Pancreas (tissue), 10 donors: ENCODE results near the gene KLB. TPM values are rescaled to one million over a fixed set of nuclear protein-coding genes. Genes with fewer than 3 reads are reported as not detected.
"Not testable (repeated sequence)": the region's sequence is repeated elsewhere in the genome, so short reads cannot be mapped to it uniquely, and the experiment has no call there.

Source experiments
- ATAC-seq, 4 donors: fragments of 200-7000 bp; cut with Tn5 transposase; one replicate each; pipeline versions ENCODE4 v1.8.0 to v1.9.1; 2020; ENCODE audit warnings: mild to moderate bottlenecking in 4 of 4, moderate library complexity in 4 of 4
- DNase-seq, 6 donors: peaks; one replicate each; pipeline ENCODE4 v3.0.0-alpha.2; 2020
- FAIRE-seq: peaks from 2 replicates; lab custom pipeline; 2012; peaks lifted over from hg19 to GRCh38; lab: Jason Lieb, UNC
- H3K27ac ChIP-seq, 4 donors: fragments of 200-600 bp; sonication (generic); 1 replicate in 3 of 4; 2 replicates in 1 of 4; pipeline versions ENCODE4 v1.5.0 to v1.8.0; 2020
- H3K27me3 ChIP-seq, 4 donors: fragments of 200-600 bp; one replicate each; pipeline ENCODE4 v1.8.0; 2021
- H3K36me3 ChIP-seq, 3 donors: fragments of 200-600 bp; sonication (generic) in 1 of 3; one replicate each; pipeline versions ENCODE4 v1.5.0 to v1.8.0; 2020 to 2021
- H3K4me1 ChIP-seq, 3 donors: fragments of 200-600 bp; one replicate each; pipeline ENCODE4 v1.8.0; 2021
- H3K4me3 ChIP-seq, 4 donors: fragments of 200-600 bp; sonication (generic) in 2 of 4; one replicate each; pipeline versions ENCODE4 v1.5.0 to v1.8.0; 2020 to 2021
- H3K9me3 ChIP-seq, 4 donors: fragments of 200-600 bp; one replicate each; pipeline ENCODE4 v1.8.0; 2021
- WGBS, 2 donors: extraction: QIAGEN DNeasy Blood & Tissue Kit; methylation state at CpG; one replicate each; pipeline ENCODE4 v1.1.7; 2013; 5-methylcytosine and 5-hydroxymethylcytosine counted together
- intact Hi-C, 3 donors: fragments of 100-400 bp; cut with DNase I; formaldehyde crosslinking; loops; one replicate each; pipeline versions ENCODE4 v1.11.1 to v1.14.2; 2022
- polyA plus RNA-seq, 2 donors: library from polyadenylated mRNA; stranded (reverse); fragments of 200-250 nt; gene quantifications; one replicate each; pipeline ENCODE4 v1.2.3, GENCODE V29; 2013
- total RNA-seq, 6 donors: library from RNA; stranded (reverse); fragmentation: NEBNext Ultra II Directional in 4 of 6; extraction: Animal tissue kit (Norgen Biotek cat#: 25700) in 4 of 6; gene quantifications; one replicate each; pipeline versions ENCODE4 v1.2.1 to v1.2.4, GENCODE V29; 2021 to 2023
- TF ChIP-seq, protein P1 (sequence below), 4 donors: fragments of 200-600 bp; sonication (generic) in 3 of 4; IDR thresholded peaks; one replicate each; pipeline versions ENCODE4 v1.5.0 to v1.8.0; 2021; ENCODE audit warnings: antibody characterized with exemption in 4 of 4
- donor health status: healthy with polysubstance abuse.
- donor health status: DM: no; HTN: no; CAD: no; lungs with moderate emphysema.
- donor health status: DM: no; HTN: no; CAD: no.
- donor health status: control.
- donor health status: control.
- donor health status: Bipolar disorder and iron deficiency.
- donor health status: DM: yes; HTN: yes; CAD: no.
- donor health status: DM: no; HTN: no; CAD: no.
- donor health status: DM: no; HTN: no; CAD: no.
- donor health status: DM: yes; HTN: yes; CAD: no.

The KLB gene
- total and polyA plus RNA-seq, 8 donors: 0.94 to 4.6 (median 2.1) TPM

DNA sequence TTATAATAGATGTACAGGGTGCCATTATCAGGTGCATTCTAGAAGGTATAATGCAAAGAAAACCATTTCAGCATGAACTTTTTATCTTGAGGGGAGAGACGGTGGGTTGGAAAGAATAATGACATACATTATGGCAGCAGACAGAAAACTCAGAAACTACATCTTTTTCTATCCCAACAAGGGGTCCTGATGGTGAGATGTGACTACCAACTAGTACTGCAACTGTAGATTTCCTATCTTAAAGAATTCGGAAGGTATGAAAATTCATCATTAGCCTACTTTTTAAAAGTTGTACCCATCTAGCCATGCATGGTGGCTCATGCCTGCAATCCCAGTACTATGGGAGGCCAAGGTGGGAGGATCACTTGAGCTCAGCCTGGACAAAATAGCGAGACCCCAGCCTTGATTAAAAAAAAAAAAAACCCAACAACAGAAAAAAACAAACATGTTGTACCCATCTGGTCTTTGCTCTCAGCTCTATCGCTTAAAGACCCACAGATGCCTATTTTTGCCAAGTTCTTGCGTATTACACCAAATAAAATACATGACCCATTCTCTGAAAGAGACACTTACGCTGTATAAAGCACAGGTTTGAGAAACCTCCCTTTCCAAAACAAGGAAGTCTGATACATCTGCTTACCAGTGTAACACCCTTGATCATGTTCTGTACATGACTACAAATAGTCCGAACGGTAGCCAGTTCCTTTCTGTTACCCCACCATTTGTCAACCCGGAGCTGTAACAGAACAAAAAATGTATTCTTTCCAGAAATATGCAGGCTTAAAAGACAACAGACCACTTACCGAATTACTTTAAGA is 50.4 kb downstream of the KLB start:
- H3K4me3 ChIP-seq: peak overlapping the region; percentile 75 to 90 (median 79)
- H3K4me1 ChIP-seq: peaks cover 13 to 23% (median 21%) of the 10 kb centered on the region in 3 donors
- WGBS, 2 donors: 29 to 37% methylated on average over 10 of the region's 10 CpGs
- peak overlapping the region in 2 of 4 donors; percentile 94 to 96 for H3K27ac ChIP-seq
- no peaks in the 10 kb centered on the region for H3K27me3 ChIP-seq
- TF ChIP-seq, protein P1, sequence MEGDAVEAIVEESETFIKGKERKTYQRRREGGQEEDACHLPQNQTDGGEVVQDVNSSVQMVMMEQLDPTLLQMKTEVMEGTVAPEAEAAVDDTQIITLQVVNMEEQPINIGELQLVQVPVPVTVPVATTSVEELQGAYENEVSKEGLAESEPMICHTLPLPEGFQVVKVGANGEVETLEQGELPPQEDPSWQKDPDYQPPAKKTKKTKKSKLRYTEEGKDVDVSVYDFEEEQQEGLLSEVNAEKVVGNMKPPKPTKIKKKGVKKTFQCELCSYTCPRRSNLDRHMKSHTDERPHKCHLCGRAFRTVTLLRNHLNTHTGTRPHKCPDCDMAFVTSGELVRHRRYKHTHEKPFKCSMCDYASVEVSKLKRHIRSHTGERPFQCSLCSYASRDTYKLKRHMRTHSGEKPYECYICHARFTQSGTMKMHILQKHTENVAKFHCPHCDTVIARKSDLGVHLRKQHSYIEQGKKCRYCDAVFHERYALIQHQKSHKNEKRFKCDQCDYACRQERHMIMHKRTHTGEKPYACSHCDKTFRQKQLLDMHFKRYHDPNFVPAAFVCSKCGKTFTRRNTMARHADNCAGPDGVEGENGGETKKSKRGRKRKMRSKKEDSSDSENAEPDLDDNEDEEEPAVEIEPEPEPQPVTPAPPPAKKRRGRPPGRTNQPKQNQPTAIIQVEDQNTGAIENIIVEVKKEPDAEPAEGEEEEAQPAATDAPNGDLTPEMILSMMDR (IDR thresholded peaks at IDR 0.05): no peak
- FAIRE-seq: no peak
- no peak for ATAC-seq
- no peak for DNase-seq
- intact Hi-C loops: no loop called here
- no peaks in the 10 kb centered on the region for H3K9me3 ChIP-seq
- peaks cover 3 to 56% (median 35%) of the 10 kb centered on the region in 3 donors for H3K36me3 ChIP-seq

DNA sequence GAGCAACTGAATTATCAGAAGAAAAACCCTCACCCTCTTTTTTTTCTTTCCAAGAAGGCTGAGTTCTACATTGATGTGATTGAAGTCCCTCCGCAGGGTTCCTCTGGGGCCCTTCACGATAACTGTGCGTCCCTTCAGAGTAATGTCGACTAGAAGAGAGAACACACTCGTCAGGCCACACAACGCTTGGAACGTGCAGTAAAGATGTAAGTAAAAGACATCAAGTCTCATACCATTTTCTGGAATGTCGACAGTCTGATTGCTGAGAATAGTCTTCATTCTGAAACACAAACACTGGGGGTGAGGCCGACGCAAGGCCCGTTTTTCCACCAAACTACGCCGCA is 51.4 kb downstream of the KLB start:
- 0% methylated on average over 13 of the region's 13 CpGs for WGBS, 2 donors
- H3K9me3 ChIP-seq, intact Hi-C loops, DNase-seq, H3K27me3 ChIP-seq, FAIRE-seq: not testable (repeated sequence)
- peak; percentile 2 to 8 (median 6) for ATAC-seq
- peak overlapping the region; percentile 77 to 96 (median 93) for H3K27ac ChIP-seq
- H3K4me3 ChIP-seq: peak overlapping the region; percentile 75 to 90 (median 79)
- peaks cover 13 to 23% (median 21%) of the 10 kb centered on the region in 3 donors for H3K4me1 ChIP-seq
- H3K36me3 ChIP-seq: peaks cover 3 to 52% (median 27%) of the 10 kb centered on the region in 3 donors

DNA sequence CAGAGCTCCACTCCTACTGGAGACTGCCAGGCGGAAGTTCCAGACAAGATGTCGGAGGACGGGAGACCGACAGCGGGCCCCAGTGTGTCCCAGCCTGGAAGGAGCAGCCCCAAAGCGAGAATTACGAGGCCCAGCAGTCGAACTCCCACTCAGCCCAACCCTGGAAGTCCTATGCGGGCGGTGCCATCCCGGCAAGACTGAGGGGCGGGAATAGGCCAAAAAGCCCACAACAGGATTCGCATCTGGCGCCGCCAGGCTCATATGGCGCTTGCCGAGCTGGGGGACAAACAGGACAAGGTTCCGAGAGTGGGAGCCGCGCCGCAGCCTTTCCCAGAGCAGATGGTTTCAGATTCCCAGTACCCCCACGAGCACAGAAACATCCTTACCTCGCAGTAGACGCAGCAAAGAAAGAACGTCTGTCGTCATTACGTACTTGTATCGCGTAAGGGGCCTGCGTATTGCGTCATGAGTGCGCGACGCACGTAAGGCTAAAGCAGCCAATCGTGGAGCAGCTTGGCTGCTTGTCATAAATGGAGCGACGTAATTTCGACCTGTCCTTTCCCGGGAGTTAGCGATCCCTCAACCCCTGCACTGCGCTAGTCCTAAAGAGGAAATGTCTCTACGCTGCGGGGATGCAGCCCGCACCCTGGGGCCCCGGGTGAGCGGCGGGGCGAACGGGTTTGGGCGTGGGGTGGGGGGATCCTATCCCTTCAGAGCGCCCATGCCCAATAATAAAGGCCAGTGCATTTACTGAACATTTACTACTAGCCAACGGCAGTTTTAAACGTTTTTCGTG is 52.0 kb downstream of the KLB start, which contains the start of the genes LIAS and RPL9:
Gene LIAS (plus strand): TSS at position 552 of the 796 bp plus-strand sequence. CDS start 62 bp downstream, at position 614.
Gene RPL9 (minus strand): TSS at position 418 of the 796 bp plus-strand sequence. CDS start 483 bp downstream, outside the sequence.
- DNase-seq: peak; percentile 95 to 98 (median 96)
- peak within 1 kb of the TSS; percentile 75 to 90 (median 79) for H3K4me3 ChIP-seq
- FAIRE-seq: peak; percentile 13
- TF ChIP-seq, protein P1 (IDR thresholded peaks at IDR 0.05): no peak
- H3K27ac ChIP-seq: peak within 1 kb of the TSS; percentile 77 to 96 (median 93)
- no peaks in the 10 kb centered on the region for H3K9me3 ChIP-seq
- peaks cover 13 to 23% (median 16%) of the 10 kb centered on the region in 3 donors for H3K4me1 ChIP-seq
- no peaks in the 10 kb centered on the region for H3K27me3 ChIP-seq
- peaks cover 0 to 52% (median 24%) of the 10 kb centered on the region in 3 donors for H3K36me3 ChIP-seq
- ATAC-seq: peak; percentile 91 to 95 (median 94)
- WGBS, 2 donors: 0% methylated on average over 55 of the region's 55 CpGs
- intact Hi-C loops: no loop called here

DNA sequence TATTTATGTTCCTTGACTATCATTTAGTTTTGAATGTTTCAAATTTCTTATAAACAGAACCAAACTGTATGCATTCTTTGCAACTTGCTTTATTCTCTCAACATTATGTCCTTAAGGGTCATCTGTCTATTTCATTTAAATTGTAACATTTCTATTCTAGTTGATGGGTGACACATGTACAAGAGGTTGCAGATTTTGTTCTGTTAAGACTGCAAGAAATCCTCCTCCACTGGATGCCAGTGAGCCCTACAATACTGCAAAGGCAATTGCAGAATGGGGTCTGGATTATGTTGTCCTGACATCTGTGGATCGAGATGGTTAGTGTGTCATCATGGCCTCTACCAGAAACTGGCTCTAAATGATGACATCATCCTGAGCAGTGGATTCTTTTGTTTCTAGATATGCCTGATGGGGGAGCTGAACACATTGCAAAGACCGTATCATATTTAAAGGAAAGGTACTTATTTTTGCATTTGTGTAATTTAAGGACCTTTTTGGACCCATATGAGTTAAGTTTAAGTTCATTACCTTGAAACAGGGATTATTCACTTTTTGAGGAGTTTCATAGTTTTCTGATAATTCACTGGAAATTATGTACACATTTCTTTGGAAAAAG is 58.3 kb downstream of the KLB start:
- no peak overlapping the region for H3K4me3 ChIP-seq
- DNase-seq: no peak
- intact Hi-C loops: no loop called here
- H3K27ac ChIP-seq: no peak overlapping the region
- H3K4me1 ChIP-seq: peaks cover 0 to 1% (median 0%) of the 10 kb centered on the region in 3 donors
- TF ChIP-seq, protein P1 (IDR thresholded peaks at IDR 0.05): no peak
- no peaks in the 10 kb centered on the region for H3K27me3 ChIP-seq
- ATAC-seq: no peak
- FAIRE-seq: no peak
- 52 to 53% methylated on average over 2 of the region's 2 CpGs for WGBS, 2 donors
- H3K36me3 ChIP-seq: peaks cover 0 to 19% (median 3%) of the 10 kb centered on the region in 3 donors
- H3K9me3 ChIP-seq: no peaks in the 10 kb centered on the region

DNA sequence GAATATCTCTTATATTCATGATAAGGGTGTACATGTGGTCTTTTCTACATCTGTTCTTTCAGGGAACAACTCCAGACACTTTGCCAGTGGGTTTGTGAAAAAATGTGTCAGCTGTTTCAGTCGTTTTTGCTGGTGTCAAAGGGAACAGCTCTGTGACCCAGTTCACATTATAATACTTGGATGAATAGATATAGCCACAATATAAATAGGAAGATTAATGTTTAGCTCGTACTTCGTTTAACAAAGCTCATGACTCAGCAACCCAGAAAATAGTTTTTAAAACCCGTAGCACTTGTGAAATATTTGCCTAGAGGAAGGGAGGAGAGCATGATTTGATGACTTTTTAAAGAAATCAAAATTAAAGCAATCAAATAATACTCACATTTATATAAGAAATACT is 60.0 kb downstream of the KLB start:
- peak in 3 of 4 donors; percentile 46 to 73 (median 58) for ATAC-seq
- no peaks in the 10 kb centered on the region for H3K27me3 ChIP-seq
- intact Hi-C loops: no loop called here
- no peak for FAIRE-seq
- H3K9me3 ChIP-seq: no peaks in the 10 kb centered on the region
- WGBS, 2 donors: 11 to 16% methylated on average over 4 of the region's 4 CpGs
- H3K27ac ChIP-seq: peak overlapping the region in 2 of 4 donors; percentile 10 to 24
- TF ChIP-seq, protein P1 (IDR thresholded peaks at IDR 0.05): no peak
- H3K36me3 ChIP-seq: peaks cover 0 to 19% (median 3%) of the 10 kb centered on the region in 3 donors
- no peak overlapping the region for H3K4me3 ChIP-seq
- no peak for DNase-seq
- H3K4me1 ChIP-seq: no peaks in the 10 kb centered on the region
